DND-41 (cell line): ENCODE results near the gene EHD1.

Experiments used
- EZH2 ChIP-seq: IDR thresholded peaks from 3 replicates; pipeline ENCODE4 v1.6.1; 2012; ENCODE audit warnings: borderline replicate concordance, low read depth, mild to moderate bottlenecking, moderate library complexity, low read length, inconsistent platforms; ENCODE audit not compliant: severe bottlenecking
- TF ChIP-seq, protein P1 (sequence below): IDR thresholded peaks from 2 replicates; pipeline ENCODE4 v1.5.1; 2012; ENCODE audit warnings: borderline replicate concordance, low read length, moderate library complexity, mild to moderate bottlenecking; ENCODE audit not compliant: poor library complexity, severe bottlenecking; ENCODE audit errors: extremely low read depth

DNA sequence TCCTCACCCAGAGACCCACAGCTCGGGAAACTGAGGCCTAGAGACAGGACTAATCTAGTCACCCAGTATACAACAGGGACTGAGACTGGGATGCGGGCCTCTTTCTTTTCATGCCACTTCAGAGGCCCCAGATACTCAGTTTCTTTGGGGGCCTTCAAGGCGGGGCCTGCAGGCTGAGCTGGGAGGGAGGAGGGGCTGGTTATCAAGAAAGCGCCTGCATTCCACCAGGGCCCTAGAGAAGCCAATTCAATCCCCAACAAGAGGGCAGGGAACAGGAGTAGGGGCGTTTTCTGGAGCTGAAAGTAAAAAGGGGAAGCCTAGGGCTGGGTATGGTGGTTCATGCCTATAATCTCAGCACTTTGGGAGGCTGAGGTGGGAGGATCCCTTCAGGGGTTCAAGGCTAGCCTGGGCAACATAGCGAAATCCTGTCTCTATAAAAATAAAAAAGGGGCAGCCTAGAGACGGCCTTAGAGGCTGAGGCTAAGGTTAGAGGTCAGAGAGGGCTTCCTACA is 37.0 kb upstream of the EHD1 start:
- TF ChIP-seq, protein P1, sequence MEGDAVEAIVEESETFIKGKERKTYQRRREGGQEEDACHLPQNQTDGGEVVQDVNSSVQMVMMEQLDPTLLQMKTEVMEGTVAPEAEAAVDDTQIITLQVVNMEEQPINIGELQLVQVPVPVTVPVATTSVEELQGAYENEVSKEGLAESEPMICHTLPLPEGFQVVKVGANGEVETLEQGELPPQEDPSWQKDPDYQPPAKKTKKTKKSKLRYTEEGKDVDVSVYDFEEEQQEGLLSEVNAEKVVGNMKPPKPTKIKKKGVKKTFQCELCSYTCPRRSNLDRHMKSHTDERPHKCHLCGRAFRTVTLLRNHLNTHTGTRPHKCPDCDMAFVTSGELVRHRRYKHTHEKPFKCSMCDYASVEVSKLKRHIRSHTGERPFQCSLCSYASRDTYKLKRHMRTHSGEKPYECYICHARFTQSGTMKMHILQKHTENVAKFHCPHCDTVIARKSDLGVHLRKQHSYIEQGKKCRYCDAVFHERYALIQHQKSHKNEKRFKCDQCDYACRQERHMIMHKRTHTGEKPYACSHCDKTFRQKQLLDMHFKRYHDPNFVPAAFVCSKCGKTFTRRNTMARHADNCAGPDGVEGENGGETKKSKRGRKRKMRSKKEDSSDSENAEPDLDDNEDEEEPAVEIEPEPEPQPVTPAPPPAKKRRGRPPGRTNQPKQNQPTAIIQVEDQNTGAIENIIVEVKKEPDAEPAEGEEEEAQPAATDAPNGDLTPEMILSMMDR, result no peak
- no peak for TF ChIP-seq EZH2
